ENCODE results near the gene ANKRD6. TPM values are rescaled to one million over a fixed set of nuclear protein-coding genes. Genes with fewer than 3 reads are reported as not detected.

Gene ANKRD6
- total RNA-seq, 1 experiment from 2014 or later = 13.9 TPM

DNA sequence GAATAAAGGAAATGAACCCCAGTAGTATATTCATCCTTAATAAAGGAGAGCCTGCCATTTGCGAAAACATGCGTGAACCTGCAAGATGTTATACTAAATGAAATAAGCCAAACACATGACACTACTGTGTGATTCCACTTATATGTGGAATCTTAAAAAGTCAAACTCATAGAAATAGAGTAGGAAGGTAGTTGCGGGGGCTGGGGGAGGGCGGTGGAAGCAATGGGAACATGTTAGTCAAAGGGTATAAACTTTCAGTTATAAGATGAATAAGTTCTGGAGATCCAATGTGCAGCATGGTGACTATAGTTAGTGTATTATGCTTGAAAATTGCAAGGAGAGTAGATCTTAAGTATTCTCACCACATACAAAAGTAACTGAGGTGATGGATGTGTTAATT is 72.9 kb downstream of the ANKRD6 start:
- H3K9me3 Mint-ChIP-seq = no peaks in the 10 kb centered on the region
- CTCF ChIA-PET = no interaction called here
- TF ChIP-seq, protein P1, sequence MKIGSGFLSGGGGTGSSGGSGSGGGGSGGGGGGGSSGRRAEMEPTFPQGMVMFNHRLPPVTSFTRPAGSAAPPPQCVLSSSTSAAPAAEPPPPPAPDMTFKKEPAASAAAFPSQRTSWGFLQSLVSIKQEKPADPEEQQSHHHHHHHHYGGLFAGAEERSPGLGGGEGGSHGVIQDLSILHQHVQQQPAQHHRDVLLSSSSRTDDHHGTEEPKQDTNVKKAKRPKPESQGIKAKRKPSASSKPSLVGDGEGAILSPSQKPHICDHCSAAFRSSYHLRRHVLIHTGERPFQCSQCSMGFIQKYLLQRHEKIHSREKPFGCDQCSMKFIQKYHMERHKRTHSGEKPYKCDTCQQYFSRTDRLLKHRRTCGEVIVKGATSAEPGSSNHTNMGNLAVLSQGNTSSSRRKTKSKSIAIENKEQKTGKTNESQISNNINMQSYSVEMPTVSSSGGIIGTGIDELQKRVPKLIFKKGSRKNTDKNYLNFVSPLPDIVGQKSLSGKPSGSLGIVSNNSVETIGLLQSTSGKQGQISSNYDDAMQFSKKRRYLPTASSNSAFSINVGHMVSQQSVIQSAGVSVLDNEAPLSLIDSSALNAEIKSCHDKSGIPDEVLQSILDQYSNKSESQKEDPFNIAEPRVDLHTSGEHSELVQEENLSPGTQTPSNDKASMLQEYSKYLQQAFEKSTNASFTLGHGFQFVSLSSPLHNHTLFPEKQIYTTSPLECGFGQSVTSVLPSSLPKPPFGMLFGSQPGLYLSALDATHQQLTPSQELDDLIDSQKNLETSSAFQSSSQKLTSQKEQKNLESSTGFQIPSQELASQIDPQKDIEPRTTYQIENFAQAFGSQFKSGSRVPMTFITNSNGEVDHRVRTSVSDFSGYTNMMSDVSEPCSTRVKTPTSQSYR (CRISPR knock-in tag; IDR thresholded peaks at IDR 0.05) = no peak
- TF ChIP-seq, protein P2, sequence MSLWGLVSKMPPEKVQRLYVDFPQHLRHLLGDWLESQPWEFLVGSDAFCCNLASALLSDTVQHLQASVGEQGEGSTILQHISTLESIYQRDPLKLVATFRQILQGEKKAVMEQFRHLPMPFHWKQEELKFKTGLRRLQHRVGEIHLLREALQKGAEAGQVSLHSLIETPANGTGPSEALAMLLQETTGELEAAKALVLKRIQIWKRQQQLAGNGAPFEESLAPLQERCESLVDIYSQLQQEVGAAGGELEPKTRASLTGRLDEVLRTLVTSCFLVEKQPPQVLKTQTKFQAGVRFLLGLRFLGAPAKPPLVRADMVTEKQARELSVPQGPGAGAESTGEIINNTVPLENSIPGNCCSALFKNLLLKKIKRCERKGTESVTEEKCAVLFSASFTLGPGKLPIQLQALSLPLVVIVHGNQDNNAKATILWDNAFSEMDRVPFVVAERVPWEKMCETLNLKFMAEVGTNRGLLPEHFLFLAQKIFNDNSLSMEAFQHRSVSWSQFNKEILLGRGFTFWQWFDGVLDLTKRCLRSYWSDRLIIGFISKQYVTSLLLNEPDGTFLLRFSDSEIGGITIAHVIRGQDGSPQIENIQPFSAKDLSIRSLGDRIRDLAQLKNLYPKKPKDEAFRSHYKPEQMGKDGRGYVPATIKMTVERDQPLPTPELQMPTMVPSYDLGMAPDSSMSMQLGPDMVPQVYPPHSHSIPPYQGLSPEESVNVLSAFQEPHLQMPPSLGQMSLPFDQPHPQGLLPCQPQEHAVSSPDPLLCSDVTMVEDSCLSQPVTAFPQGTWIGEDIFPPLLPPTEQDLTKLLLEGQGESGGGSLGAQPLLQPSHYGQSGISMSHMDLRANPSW (CRISPR knock-in tag; conservative IDR thresholded peaks at IDR 0.05; ENCODE audit: low read depth) = no peak
- TF ChIP-seq, protein P3, sequence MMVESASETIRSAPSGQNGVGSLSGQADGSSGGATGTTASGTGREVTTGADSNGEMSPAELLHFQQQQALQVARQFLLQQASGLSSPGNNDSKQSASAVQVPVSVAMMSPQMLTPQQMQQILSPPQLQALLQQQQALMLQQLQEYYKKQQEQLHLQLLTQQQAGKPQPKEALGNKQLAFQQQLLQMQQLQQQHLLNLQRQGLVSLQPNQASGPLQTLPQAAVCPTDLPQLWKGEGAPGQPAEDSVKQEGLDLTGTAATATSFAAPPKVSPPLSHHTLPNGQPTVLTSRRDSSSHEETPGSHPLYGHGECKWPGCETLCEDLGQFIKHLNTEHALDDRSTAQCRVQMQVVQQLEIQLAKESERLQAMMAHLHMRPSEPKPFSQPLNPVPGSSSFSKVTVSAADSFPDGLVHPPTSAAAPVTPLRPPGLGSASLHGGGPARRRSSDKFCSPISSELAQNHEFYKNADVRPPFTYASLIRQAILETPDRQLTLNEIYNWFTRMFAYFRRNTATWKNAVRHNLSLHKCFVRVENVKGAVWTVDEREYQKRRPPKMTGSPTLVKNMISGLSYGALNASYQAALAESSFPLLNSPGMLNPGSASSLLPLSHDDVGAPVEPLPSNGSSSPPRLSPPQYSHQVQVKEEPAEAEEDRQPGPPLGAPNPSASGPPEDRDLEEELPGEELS (CRISPR knock-in tag; IDR thresholded peaks at IDR 0.05) = no peak
- TF ChIP-seq AFF4 (CRISPR knock-in tag; IDR thresholded peaks at IDR 0.05; ENCODE audit: borderline replicate concordance) (no peak), ZBTB21 (CRISPR knock-in tag; IDR thresholded peaks at IDR 0.05; ENCODE audit: borderline replicate concordance) (no peak), HMGXB4 (CRISPR knock-in tag; IDR thresholded peaks at IDR 0.05) (no peak), ZNF423 (CRISPR knock-in tag; IDR thresholded peaks at IDR 0.05) (no peak), SMAD4 (CRISPR knock-in tag; IDR thresholded peaks at IDR 0.05) (no peak), ETV6 (CRISPR knock-in tag; IDR thresholded peaks at IDR 0.05) (no peak), ZNF219 (CRISPR knock-in tag; IDR thresholded peaks at IDR 0.05; ENCODE audit: borderline replicate concordance) (no peak), FOXJ3 (CRISPR knock-in tag; IDR thresholded peaks at IDR 0.05; ENCODE audit: borderline replicate concordance) (no peak)
- peaks cover 32% of the 10 kb centered on the region for H3K4me1 Mint-ChIP-seq
- H3K27me3 Mint-ChIP-seq (ENCODE audit: low read depth) = no peaks in the 10 kb centered on the region; the same call in 1 of the 2 replicates
- no peak for DNase-seq (ENCODE audit: low spot score)
- no peak for ATAC-seq
- no peak overlapping the region for H3K27ac Mint-ChIP-seq
- no peak overlapping the region for H3K4me3 Mint-ChIP-seq
- POLR2A ChIA-PET = no interaction called here
- H3K36me3 Mint-ChIP-seq = no peaks in the 10 kb centered on the region
